Colonic mucosa (tissue), 4 donors: ENCODE data around the gene FAM117A. TPM values are rescaled to one million over a fixed set of nuclear protein-coding genes. Genes with fewer than 3 reads are reported as not detected.

Source experiments
- DNase-seq: peaks from one replicate; pipeline ENCODE4 v3.0.0-alpha.2; 2020
- H3K27ac ChIP-seq: fragments of 200-600 bp; one replicate; pipeline ENCODE4 v1.8.0; 2021
- H3K27me3 ChIP-seq: fragments of 200-600 bp; one replicate; pipeline ENCODE4 v1.8.0; 2021
- H3K36me3 ChIP-seq: fragments of 200-600 bp; one replicate; pipeline ENCODE4 v1.8.0; 2021
- H3K4me1 ChIP-seq: fragments of 200-600 bp; one replicate; pipeline ENCODE4 v1.8.0; 2021; ENCODE audit warnings: mild to moderate bottlenecking
- H3K4me3 ChIP-seq: fragments of 200-600 bp; one replicate; pipeline ENCODE4 v1.8.0; 2021
- H3K9ac ChIP-seq, 2 donors: one replicate each; pipeline ENCODE4 v1.7.0; 2013; ENCODE audit warnings: control low read depth in 2 of 2, low read depth in 2 of 2, low read length in 2 of 2
- H3K9me3 ChIP-seq: fragments of 200-600 bp; one replicate; pipeline ENCODE4 v1.8.0; 2021
- intact Hi-C: fragments of 100-400 bp; cut with DNase I; formaldehyde crosslinking; loops from one replicate; pipeline ENCODE4 v1.14.1; 2022
- total RNA-seq, 2 donors: library from RNA; stranded (reverse); fragmentation: NEBNext Ultra II Directional in 1 of 2; extraction: Animal tissue kit (Norgen Biotek cat#: 25700) in 1 of 2; gene quantifications; one replicate each; pipeline ENCODE4 v1.2.1, GENCODE V29; 2021
- TF ChIP-seq, protein P1 (sequence below): fragments of 200-600 bp; IDR thresholded peaks from one replicate; pipeline ENCODE4 v1.8.0; 2022; ENCODE audit warnings: antibody characterized with exemption, mild to moderate bottlenecking
- donor health status: healthy.
- donor health status: DM: no; HTN: no; CAD: no.
- donor health status: DM: no; HTN: no; CAD: no.

Gene FAM117A
- total RNA-seq, 2 donors from 2014 or later: 6.3 to 7.9 TPM

DNA sequence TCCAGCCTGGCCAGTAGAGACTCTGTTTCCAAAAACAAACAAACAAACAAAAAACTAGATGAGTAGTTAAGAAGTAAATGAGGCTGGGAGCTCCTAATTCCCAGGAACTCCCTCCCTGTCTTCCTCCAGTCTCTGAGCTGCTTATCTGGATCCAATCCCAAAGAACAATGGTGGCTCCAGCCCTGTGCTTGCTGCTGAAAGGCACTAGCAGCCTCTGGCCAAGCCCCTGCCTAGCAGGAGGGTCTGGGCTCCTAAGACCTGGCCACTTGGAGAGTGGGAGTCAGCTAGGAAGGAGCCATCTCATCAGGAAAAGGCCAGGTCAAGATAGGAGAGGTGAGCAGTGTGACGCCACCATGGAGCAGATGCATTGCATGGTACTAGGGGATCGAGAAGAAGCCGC, 41.9 kb downstream of the FAM117A start:
- H3K9me3 ChIP-seq: no peaks in the 10 kb centered on the region
- no peaks in the 10 kb centered on the region for H3K27me3 ChIP-seq
- no peaks in the 10 kb centered on the region for H3K4me1 ChIP-seq
- H3K36me3 ChIP-seq: no peaks in the 10 kb centered on the region
- intact Hi-C loops: no loop called here
- no peak overlapping the region for H3K27ac ChIP-seq
- TF ChIP-seq, protein P1, sequence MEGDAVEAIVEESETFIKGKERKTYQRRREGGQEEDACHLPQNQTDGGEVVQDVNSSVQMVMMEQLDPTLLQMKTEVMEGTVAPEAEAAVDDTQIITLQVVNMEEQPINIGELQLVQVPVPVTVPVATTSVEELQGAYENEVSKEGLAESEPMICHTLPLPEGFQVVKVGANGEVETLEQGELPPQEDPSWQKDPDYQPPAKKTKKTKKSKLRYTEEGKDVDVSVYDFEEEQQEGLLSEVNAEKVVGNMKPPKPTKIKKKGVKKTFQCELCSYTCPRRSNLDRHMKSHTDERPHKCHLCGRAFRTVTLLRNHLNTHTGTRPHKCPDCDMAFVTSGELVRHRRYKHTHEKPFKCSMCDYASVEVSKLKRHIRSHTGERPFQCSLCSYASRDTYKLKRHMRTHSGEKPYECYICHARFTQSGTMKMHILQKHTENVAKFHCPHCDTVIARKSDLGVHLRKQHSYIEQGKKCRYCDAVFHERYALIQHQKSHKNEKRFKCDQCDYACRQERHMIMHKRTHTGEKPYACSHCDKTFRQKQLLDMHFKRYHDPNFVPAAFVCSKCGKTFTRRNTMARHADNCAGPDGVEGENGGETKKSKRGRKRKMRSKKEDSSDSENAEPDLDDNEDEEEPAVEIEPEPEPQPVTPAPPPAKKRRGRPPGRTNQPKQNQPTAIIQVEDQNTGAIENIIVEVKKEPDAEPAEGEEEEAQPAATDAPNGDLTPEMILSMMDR: no peak
- no peak for DNase-seq
- no peak overlapping the region for H3K4me3 ChIP-seq
- H3K9ac ChIP-seq: no peak overlapping the region

- no peak for DNase-seq
These were observed 46.5 kb downstream of the FAM117A start for GRCh38 chr17:49717371-49717861.

DNA sequence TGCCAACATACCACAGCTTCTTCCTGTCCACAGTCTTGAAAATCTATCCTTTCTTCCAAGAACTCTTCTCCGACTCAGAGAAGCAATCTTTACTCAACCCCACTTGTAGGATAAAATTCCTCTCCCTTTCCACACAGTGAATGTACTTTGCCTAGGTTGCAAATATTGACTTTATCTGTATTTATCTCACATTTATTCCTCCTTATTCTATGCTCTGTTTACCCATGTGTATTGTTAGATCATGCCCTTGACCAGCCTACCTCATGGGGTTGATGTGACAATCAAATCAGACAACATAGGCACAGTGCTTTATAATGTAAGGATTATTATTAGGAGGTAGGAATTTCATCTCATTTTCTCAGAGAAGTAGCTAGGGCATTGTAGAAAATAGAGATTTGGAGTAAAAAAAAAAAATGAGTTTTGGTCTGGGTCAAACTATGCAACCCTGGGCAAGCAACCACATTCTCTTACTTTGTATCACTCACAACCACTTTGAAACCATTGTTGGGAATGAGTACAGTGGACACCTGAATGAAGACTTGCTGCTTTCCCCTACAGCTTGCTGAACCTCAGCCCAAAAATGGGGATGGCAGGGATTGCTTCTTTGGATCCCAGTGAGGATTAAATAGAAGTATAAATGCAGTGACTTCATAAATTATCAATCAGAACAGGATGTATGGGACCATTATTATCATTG, 47.1 kb downstream of the FAM117A start:
- Histone ChIP-seq H3K4me1 (no peaks in the 10 kb centered on the region), H3K27ac (no peak overlapping the region), H3K9ac (no peak overlapping the region), H3K36me3 (no peaks in the 10 kb centered on the region), H3K27me3 (no peaks in the 10 kb centered on the region), H3K4me3 (no peak overlapping the region), H3K9me3 (no peaks in the 10 kb centered on the region)
- TF ChIP-seq, protein P1: no peak
- intact Hi-C loops: no loop called here
- no peak for DNase-seq

More at GRCh38 chr17:49717371-49717861, 46.5 kb downstream of the FAM117A start:
- Histone ChIP-seq H3K4me1 (no peaks in the 10 kb centered on the region), H3K9me3 (no peaks in the 10 kb centered on the region), H3K4me3 (no peak overlapping the region), H3K27me3 (no peaks in the 10 kb centered on the region), H3K36me3 (no peaks in the 10 kb centered on the region), H3K27ac (no peak overlapping the region), H3K9ac (no peak overlapping the region)
- intact Hi-C loops: no loop called here
- TF ChIP-seq, protein P1: no peak

- H3K4me3 ChIP-seq: no peak overlapping the region
- no peak overlapping the region for H3K9ac ChIP-seq
- intact Hi-C loops: no loop called here
- no peaks in the 10 kb centered on the region for H3K36me3 ChIP-seq
- no peaks in the 10 kb centered on the region for H3K27me3 ChIP-seq
- no peak for DNase-seq
- H3K4me1 ChIP-seq: no peaks in the 10 kb centered on the region
- H3K9me3 ChIP-seq: no peaks in the 10 kb centered on the region
- TF ChIP-seq, protein P1: no peak
- no peak overlapping the region for H3K27ac ChIP-seq
These were observed 48.1 kb downstream of the FAM117A start for GRCh38 chr17:49715717-49716279.

DNA sequence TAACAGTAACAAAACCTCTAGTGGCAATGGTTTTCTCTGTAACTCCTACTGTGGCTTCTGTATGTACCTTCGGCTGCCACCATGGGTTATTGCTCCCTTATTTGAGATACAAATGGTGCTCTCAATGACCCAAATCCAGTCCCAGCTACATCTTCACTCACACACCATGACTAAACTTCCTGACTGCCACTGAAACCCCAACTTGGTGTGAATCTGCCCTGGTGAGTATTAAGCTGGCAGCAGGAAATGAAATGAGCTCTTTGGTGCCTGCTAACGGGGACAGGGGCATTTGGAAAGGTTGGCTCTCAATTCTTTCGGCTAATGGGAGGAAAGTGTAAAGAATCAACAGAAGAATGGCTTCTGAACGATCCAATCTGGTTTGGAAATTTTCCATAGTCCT, 48.7 kb downstream of the FAM117A start:
- H3K27ac ChIP-seq: no peak overlapping the region
- H3K4me1 ChIP-seq: no peaks in the 10 kb centered on the region
- H3K9ac ChIP-seq: no peak overlapping the region
- no peaks in the 10 kb centered on the region for H3K36me3 ChIP-seq
- no peaks in the 10 kb centered on the region for H3K9me3 ChIP-seq
- intact Hi-C loops: no loop called here
- H3K27me3 ChIP-seq: no peaks in the 10 kb centered on the region
- TF ChIP-seq, protein P1: no peak
- no peak for DNase-seq
- H3K4me3 ChIP-seq: no peak overlapping the region
